Urothelium cell line (cell line): ENCODE results near the gene PCBD2.
"Not testable (repeated sequence)": the region's sequence is repeated elsewhere in the genome, so short reads cannot be mapped to it uniquely, and the experiment has no call there.

Experiments used
- DNase-seq: peaks from one replicate; pipeline ENCODE4 v3.0.0; 2011; ENCODE audit warnings: low spot score, mixed read lengths
- FAIRE-seq: peaks from 2 replicates; lab custom pipeline; 2011; peaks lifted over from hg19 to GRCh38; lab: Jason Lieb, UNC

PCBD2 gene

GRCh38 chr5:134957920-134958608, 53.1 kb downstream of the PCBD2 start:
- DNase-seq = no peak
- no peak for FAIRE-seq

DNA sequence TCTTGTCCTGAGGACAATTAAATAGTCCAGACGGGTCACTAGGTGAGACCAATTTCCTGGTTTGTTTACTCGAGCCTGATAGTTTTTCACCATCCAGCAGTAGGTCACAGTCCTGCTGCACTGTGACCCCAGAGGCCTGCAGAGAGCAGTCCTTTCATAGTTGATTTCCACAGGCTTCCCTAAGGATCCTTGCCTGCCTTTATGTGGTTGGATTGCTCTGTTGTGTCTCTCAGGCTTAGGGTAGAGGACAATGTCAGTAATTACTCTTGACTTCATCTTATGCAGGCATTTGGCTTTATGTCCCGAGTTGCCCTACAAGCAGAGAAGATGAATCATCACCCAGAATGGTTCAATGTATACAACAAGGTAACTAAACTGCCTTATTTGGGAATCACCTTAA, 53.8 kb downstream of the PCBD2 start:
- no peak for FAIRE-seq

GRCh38 chr5:134963098-134963497, 58.2 kb downstream of the PCBD2 start:
- FAIRE-seq (no peak), DNase-seq (no peak)

More for the DNA sequence above, 53.8 kb downstream of the PCBD2 start:
- DNase-seq = no peak

DNA sequence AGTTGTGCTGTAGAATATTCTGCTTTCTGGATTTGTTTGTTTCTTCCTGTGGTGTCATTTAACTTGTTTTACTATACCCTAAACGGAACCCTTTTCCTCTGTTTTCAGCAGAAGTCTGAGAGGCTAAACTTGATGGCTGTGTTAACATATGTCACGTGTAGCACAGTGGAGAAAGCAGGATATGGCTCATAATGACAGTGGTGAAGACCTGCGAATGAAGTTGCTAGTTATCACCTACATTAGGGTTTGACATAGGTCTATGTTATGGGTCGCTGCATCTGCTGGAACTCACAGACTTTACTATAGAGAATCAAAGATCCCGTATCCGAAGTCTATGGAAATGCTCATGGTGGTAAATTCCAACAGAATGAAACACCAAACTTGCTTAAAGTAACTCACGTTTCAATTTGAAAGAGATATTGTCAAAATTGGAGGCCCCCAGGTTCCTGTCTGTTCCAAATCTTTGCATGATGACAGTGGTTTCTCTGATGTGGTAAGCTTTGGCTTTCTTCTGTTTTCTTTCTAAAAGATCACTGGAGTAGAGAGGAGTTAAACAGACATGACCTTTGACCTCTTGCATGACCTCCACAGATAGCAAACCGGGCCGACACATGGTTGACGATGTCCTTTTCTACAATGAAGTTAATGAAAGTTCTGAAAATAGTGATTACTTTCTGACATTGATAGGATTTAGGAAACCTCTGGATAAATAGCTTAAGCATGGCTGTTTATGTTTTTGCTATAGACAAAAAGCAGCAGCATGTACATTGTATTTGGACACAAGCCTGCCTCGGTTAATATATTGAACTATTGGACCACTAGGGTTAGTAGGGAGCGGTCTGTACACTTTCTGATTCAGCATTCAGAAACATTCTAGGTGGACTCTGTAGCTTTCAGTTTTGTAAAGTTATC, 59.7 kb downstream of the PCBD2 start:
- FAIRE-seq = no peak
- no peak for DNase-seq

GRCh38 chr5:134965271-134965825, 60.4 kb downstream of the PCBD2 start:
- FAIRE-seq = no peak

GRCh38 chr5:134967607-134968006, 62.7 kb downstream of the PCBD2 start, which contains the start of gene CATSPER3:
CATSPER3 (plus strand) TSS chr5:134967907; CDS start chr5:134967992, 85 bp downstream.
- DNase-seq = no peak
- no peak for FAIRE-seq

More at GRCh38 chr5:134965271-134965825, 60.4 kb downstream of the PCBD2 start:
- no peak for DNase-seq

DNA sequence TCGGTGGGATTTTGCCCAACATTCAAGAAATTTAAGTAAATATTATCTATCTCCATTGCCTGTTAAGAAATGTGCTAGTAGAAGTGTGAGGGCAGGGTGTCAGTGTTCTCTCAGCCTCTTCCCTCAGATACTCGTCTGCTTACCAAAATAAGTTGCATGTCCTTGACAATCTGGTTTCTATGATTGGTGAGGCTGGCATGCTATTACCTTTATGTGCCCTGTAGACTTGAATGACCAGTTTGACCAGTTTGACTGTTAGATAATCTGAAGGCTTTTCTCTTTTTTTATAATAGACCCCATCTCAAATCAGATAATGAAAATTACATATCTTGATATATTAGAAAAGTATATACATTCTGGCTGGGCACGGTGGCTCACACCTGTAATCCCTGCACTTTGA, 63.1 kb downstream of the PCBD2 start:
- DNase-seq (no peak), FAIRE-seq (no peak)

- FAIRE-seq (no peak), DNase-seq (no peak)
Measured at GRCh38 chr5:134969166-134969565, 64.2 kb downstream of the PCBD2 start.

- FAIRE-seq (no peak), DNase-seq (no peak)
Measured at GRCh38 chr5:134975078-134975715, 70.3 kb downstream of the PCBD2 start.

- FAIRE-seq (no peak), DNase-seq (no peak)
Measured at GRCh38 chr5:134975843-134976242, 70.9 kb downstream of the PCBD2 start.

- DNase-seq = no peak
- FAIRE-seq = no peak
Measured at GRCh38 chr5:134976841-134977240, 71.9 kb downstream of the PCBD2 start.

- no peak for DNase-seq
- no peak for FAIRE-seq
Measured at GRCh38 chr5:134979416-134979815, 74.5 kb downstream of the PCBD2 start.

GRCh38 chr5:134982230-134982629, 77.3 kb downstream of the PCBD2 start:
- FAIRE-seq = no peak
- no peak for DNase-seq

GRCh38 chr5:134989266-134989830, 84.4 kb downstream of the PCBD2 start:
- DNase-seq (no peak), FAIRE-seq (no peak)

GRCh38 chr5:134990183-134990582, 85.3 kb downstream of the PCBD2 start:
- DNase-seq = not testable (repeated sequence)

DNA sequence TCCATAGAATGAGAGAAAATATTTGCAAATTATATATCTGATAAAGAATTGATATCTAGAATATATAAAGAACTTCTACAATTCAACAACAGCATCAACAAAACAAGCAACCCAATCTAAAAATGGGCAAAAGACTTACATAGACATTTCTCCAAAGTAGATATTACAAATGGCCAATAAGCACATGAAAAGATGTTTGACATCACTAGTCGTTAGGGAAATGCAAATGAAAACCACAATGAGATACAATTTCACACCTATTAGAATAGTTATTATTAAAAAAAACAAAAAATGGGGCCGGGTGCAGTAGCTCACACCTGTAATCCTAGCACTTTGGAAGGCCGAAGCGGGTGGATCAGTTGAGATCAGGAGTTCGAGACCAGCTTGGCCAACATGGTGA, 87.2 kb downstream of the PCBD2 start:
- FAIRE-seq = no peak
- no peak for DNase-seq

More at GRCh38 chr5:134990183-134990582, 85.3 kb downstream of the PCBD2 start:
- not testable (repeated sequence) for FAIRE-seq

GRCh38 chr5:134993161-134993560, 88.2 kb downstream of the PCBD2 start:
- DNase-seq = no peak
- FAIRE-seq = no peak

GRCh38 chr5:134994560-134995156, 89.7 kb downstream of the PCBD2 start:
- FAIRE-seq (no peak), DNase-seq (no peak)

DNA sequence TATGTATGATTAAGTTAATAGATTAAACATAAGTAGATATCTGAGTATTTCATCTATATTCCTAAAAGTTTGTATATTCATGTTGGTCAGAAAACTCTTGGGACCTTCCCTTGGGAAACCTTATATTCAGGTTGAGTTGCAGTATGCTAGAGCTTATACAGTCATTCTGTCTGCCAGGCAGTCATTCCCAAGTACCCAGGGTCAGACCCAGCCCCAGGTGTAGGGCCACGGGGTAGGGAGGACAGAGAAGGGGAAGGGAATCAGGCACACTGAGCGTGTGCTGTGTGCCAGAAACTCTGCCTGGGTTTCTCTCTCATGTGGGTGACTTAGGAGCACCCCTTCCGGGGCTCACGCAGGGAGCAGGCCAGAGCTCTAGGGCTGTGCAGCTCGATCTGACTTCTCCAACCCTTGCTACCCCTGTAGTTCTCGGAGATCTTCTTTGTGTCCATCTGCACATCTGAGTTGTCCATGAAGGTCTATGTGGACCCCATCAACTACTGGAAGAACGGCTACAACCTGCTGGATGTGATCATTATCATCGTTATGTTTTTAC, 91.0 kb downstream of the PCBD2 start:
- DNase-seq (no peak), FAIRE-seq (no peak)

GRCh38 chr5:134997015-134997414, 92.1 kb downstream of the PCBD2 start:
- FAIRE-seq (no peak), DNase-seq (no peak)
